ENCODE results near the gene SNX1. TPM values are rescaled to one million over a fixed set of nuclear protein-coding genes. Genes with fewer than 3 reads are reported as not detected.
"Not testable (repeated sequence)": the region's sequence is repeated elsewhere in the genome, so short reads cannot be mapped to it uniquely, and the experiment has no call there.

The SNX1 gene
- total RNA-seq, 4 donors from 2014 or later: 184 to 348 (median 211) TPM

GRCh38 chr15:64117759-64118487 lies 22.1 kb downstream of the SNX1 start:
- H3K4me1 ChIP-seq: peaks cover 10 to 29% of the 10 kb centered on the region in 2 donors
- no peaks in the 10 kb centered on the region for H3K27me3 ChIP-seq
- H3K9me3 ChIP-seq: no peaks in the 10 kb centered on the region
- H3K27ac ChIP-seq: peak overlapping the region in 2 of 3 donors; percentile 0 to 39
- peaks cover 44 to 46% of the 10 kb centered on the region in 2 donors for H3K36me3 ChIP-seq
- TF ChIP-seq CTCF (IDR thresholded peaks at IDR 0.05) (no peak), POLR2A (IDR thresholded peaks at IDR 0.05) (no peak)
- intact Hi-C loops (cut with DNase I): no loop called here
- no peak overlapping the region for H3K4me3 ChIP-seq (replicated peaks in 1 of 3)
- DNase-seq: no peak
- WGBS, 2 donors: 92 to 96% methylated on average over 5 of the region's 5 CpGs

- intact Hi-C loops (cut with DNase I); H3K27me3 ChIP-seq; DNase-seq; H3K4me3 ChIP-seq (replicated peaks in 1 of 3); H3K9me3 ChIP-seq: not testable (repeated sequence)
- Histone ChIP-seq H3K27ac (peak overlapping the region in 1 of 3 donors; percentile 60), H3K36me3 (peaks cover 31 to 49% of the 10 kb centered on the region in 2 donors), H3K4me1 (peaks cover 6 to 22% of the 10 kb centered on the region in 2 donors)
- WGBS, 2 donors: 95 to 100% methylated on average over 2 of the region's 2 CpGs
These were observed 24.5 kb downstream of the SNX1 start for GRCh38 chr15:64120322-64120721.

GRCh38 chr15:64121614-64122013 lies 25.8 kb downstream of the SNX1 start:
- Histone ChIP-seq H3K27ac (peak overlapping the region in 1 of 3 donors; percentile 60), H3K27me3 (no peaks in the 10 kb centered on the region), H3K36me3 (peaks cover 22 to 52% of the 10 kb centered on the region in 2 donors), H3K4me1 (peaks cover 19 to 24% of the 10 kb centered on the region in 2 donors), H3K9me3 (no peaks in the 10 kb centered on the region), H3K4me3 (replicated peaks in 1 of 3) (no peak overlapping the region)
- TF ChIP-seq POLR2A (IDR thresholded peaks at IDR 0.05): no peak
- no peak for TF ChIP-seq CTCF (IDR thresholded peaks at IDR 0.05)
- 90 to 92% methylated on average over 4 of the region's 4 CpGs for WGBS, 2 donors
- intact Hi-C loops (cut with DNase I): no loop called here
- DNase-seq: no peak

- Histone ChIP-seq H3K9me3 (no peaks in the 10 kb centered on the region), H3K36me3 (peaks cover 22 to 52% of the 10 kb centered on the region in 2 donors), H3K4me3 (replicated peaks in 1 of 3) (no peak overlapping the region), H3K27ac (peak overlapping the region; percentile 43 to 61 (median 60)), H3K4me1 (peaks cover 24 to 26% of the 10 kb centered on the region in 2 donors), H3K27me3 (no peaks in the 10 kb centered on the region)
- intact Hi-C loops (cut with DNase I): no loop called here
- WGBS, 2 donors: 80 to 92% methylated on average over 1 of the region's 1 CpG
- TF ChIP-seq CTCF (IDR thresholded peaks at IDR 0.05) (no peak), POLR2A (IDR thresholded peaks at IDR 0.05) (no peak)
- no peak for DNase-seq
These were observed 26.7 kb downstream of the SNX1 start for GRCh38 chr15:64122444-64122843.

- H3K4me1 ChIP-seq: peaks cover 25 to 30% of the 10 kb centered on the region in 2 donors
- H3K36me3 ChIP-seq: peaks cover 27 to 55% of the 10 kb centered on the region in 2 donors
- 88 to 91% methylated on average over 3 of the region's 3 CpGs for WGBS, 2 donors
- H3K27ac ChIP-seq: peak overlapping the region; percentile 43 to 61 (median 60)
- no peak overlapping the region for H3K4me3 ChIP-seq (replicated peaks in 1 of 3)
- intact Hi-C loops (cut with DNase I): no loop called here
- no peaks in the 10 kb centered on the region for H3K9me3 ChIP-seq
- TF ChIP-seq POLR2A (IDR thresholded peaks at IDR 0.05): no peak
- TF ChIP-seq CTCF (IDR thresholded peaks at IDR 0.05): no peak
- DNase-seq: no peak
- H3K27me3 ChIP-seq: no peaks in the 10 kb centered on the region
These were observed 27.2 kb downstream of the SNX1 start for GRCh38 chr15:64122936-64123351.
